NCI-H2107 treated with DMSO at 0.1 percent for 48 hours (cell line): ENCODE results near the gene BRD2.
A peak's percentile ranks its signal among the peaks of the same experiment; 100 is the strongest.

Source experiments
- DNase-seq: peaks from one replicate; lab custom pipeline; 2025; ENCODE audit not compliant: unreplicated experiment; lab: John Stamatoyannopoulos, UW

BRD2 gene

GRCh38 chr6:32984622-32985389 lies 16.4 kb downstream of the BRD2 start:
- DNase-seq: peak; percentile 79

GRCh38 chr6:32989368-32989767 lies 21.0 kb downstream of the BRD2 start:
- no peak for DNase-seq

GRCh38 chr6:32991972-32992371 lies 23.6 kb downstream of the BRD2 start:
- DNase-seq: no peak

GRCh38 chr6:32993363-32993973 lies 25.1 kb downstream of the BRD2 start:
- DNase-seq: no peak

GRCh38 chr6:32995448-32995847 lies 27.1 kb downstream of the BRD2 start:
- no peak for DNase-seq

- DNase-seq: no peak
These were observed 31.7 kb downstream of the BRD2 start for GRCh38 chr6:33000055-33000454.

- DNase-seq: no peak
These were observed 33.3 kb downstream of the BRD2 start for GRCh38 chr6:33001685-33002084.

GRCh38 chr6:33004940-33005339 lies 36.5 kb downstream of the BRD2 start:
- no peak for DNase-seq

- no peak for DNase-seq
These were observed 39.5 kb downstream of the BRD2 start for GRCh38 chr6:33007831-33008400.

GRCh38 chr6:33008944-33009861 lies 40.8 kb downstream of the BRD2 start, which contains the start of gene HLA-DOA:
TSS of gene HLA-DOA (minus strand) at chr6:33009591.
- no peak for DNase-seq

GRCh38 chr6:33010356-33010755 lies 42.0 kb downstream of the BRD2 start:
- DNase-seq: no peak

GRCh38 chr6:33013608-33014007 lies 45.2 kb downstream of the BRD2 start:
- DNase-seq: no peak

GRCh38 chr6:33014841-33015634 lies 46.6 kb downstream of the BRD2 start:
- DNase-seq: peak; percentile 44

GRCh38 chr6:33015798-33016197 lies 47.4 kb downstream of the BRD2 start:
- DNase-seq: no peak

GRCh38 chr6:33017018-33017417 lies 48.6 kb downstream of the BRD2 start:
- DNase-seq: no peak

- no peak for DNase-seq
These were observed 49.4 kb downstream of the BRD2 start for GRCh38 chr6:33017694-33018353.

GRCh38 chr6:33018418-33018817 lies 50.0 kb downstream of the BRD2 start:
- DNase-seq: no peak

GRCh38 chr6:33018904-33019303 lies 50.5 kb downstream of the BRD2 start:
- no peak for DNase-seq

GRCh38 chr6:33019372-33019771 lies 51.0 kb downstream of the BRD2 start:
- no peak for DNase-seq

- DNase-seq: no peak
These were observed 53.5 kb downstream of the BRD2 start for GRCh38 chr6:33021917-33022316.
